Thoracic aorta (tissue), 2 donors: ENCODE results near the gene KIN. TPM values are rescaled to one million over a fixed set of nuclear protein-coding genes. Genes with fewer than 3 reads are reported as not detected.
"Not testable (repeated sequence)": the region's sequence is repeated elsewhere in the genome, so short reads cannot be mapped to it uniquely, and the experiment has no call there.

Experiments
- ATAC-seq: fragments of 150-250 bp; one replicate; pipeline ENCODE4 v1.8.0; 2017; ENCODE audit warnings: low read depth; ENCODE audit not compliant: insufficient number of reproducible peaks, low FRiP score
- DNase-seq: peaks from one replicate; pipeline ENCODE4 v3.0.0-alpha.2; 2020; ENCODE audit warnings: low spot score
- H3K27ac ChIP-seq, 2 donors: fragments of 200-600 bp; sonication (generic); 1 replicate in 1 of 2; 2 replicates in 1 of 2; pipeline ENCODE4 v1.5.1; 2016; ENCODE audit warnings: mild to moderate bottlenecking in 2 of 2, moderate library complexity in 2 of 2
- H3K27me3 ChIP-seq: fragments of 200-600 bp; sonication (generic); replicated peaks from 2 replicates; pipeline ENCODE4 v1.6.0; 2016; ENCODE audit warnings: mild to moderate bottlenecking; ENCODE audit not compliant: insufficient read depth
- H3K36me3 ChIP-seq: fragments of 200-600 bp; sonication (generic); one replicate; pipeline ENCODE4 v1.5.1; 2016
- H3K4me1 ChIP-seq, 2 donors: fragments of 200-600 bp; sonication (generic); 1 replicate in 1 of 2; 2 replicates in 1 of 2; pipeline versions ENCODE4 v1.5.1 to v1.6.0; 2016; ENCODE audit warnings: low read depth in 2 of 2, mild to moderate bottlenecking in 1 of 2; ENCODE audit not compliant: control insufficient read depth in 1 of 2
- H3K4me3 ChIP-seq: fragments of 200-600 bp; sonication (generic); 2 replicates; pipeline ENCODE4 v1.5.1; 2016; ENCODE audit warnings: mild to moderate bottlenecking
- H3K9me3 ChIP-seq: fragments of 200-600 bp; sonication (generic); 2 replicates; pipeline ENCODE4 v1.5.1; 2016
- CTCF ChIP-seq: fragments of 200-600 bp; sonication (generic); IDR thresholded peaks from one replicate; pipeline ENCODE4 v1.5.1; 2019; ENCODE audit warnings: antibody characterized with exemption
- total RNA-seq, 2 donors: library from RNA; depleted of rRNA; stranded (reverse); fragments of >200 nt; gene quantifications; one replicate each; pipeline versions ENCODE4 v1.1.0 to v1.2.3, GENCODE V29; 2016

Gene KIN
- total RNA-seq, 2 donors from 2014 or later = 2.8 to 14.6 TPM

GRCh38 chr10:7755103-7755502, 32.7 kb downstream of the KIN start:
- H3K27ac ChIP-seq = no peak overlapping the region
- peaks cover 50% of the 10 kb centered on the region for H3K36me3 ChIP-seq
- no peak for TF ChIP-seq CTCF
- no peak for DNase-seq
- H3K9me3 ChIP-seq = no peaks in the 10 kb centered on the region
- no peak overlapping the region for H3K4me3 ChIP-seq
- ATAC-seq = no peak
- H3K27me3 ChIP-seq = no peaks in the 10 kb centered on the region
- H3K4me1 ChIP-seq = no peaks in the 10 kb centered on the region

GRCh38 chr10:7752251-7752650, 35.5 kb downstream of the KIN start:
- ATAC-seq (no peak), DNase-seq (no peak)
- peaks cover 29% of the 10 kb centered on the region for H3K36me3 ChIP-seq
- no peaks in the 10 kb centered on the region for H3K27me3 ChIP-seq
- no peak overlapping the region for H3K4me3 ChIP-seq
- H3K4me1 ChIP-seq = no peaks in the 10 kb centered on the region
- TF ChIP-seq CTCF = no peak
- no peak overlapping the region for H3K27ac ChIP-seq
- H3K9me3 ChIP-seq = no peaks in the 10 kb centered on the region

GRCh38 chr10:7750222-7750621, 37.6 kb downstream of the KIN start:
- no peaks in the 10 kb centered on the region for H3K4me1 ChIP-seq
- DNase-seq (no peak), ATAC-seq (no peak)
- TF ChIP-seq CTCF = no peak
- no peaks in the 10 kb centered on the region for H3K27me3 ChIP-seq
- no peak overlapping the region for H3K27ac ChIP-seq
- no peak overlapping the region for H3K4me3 ChIP-seq
- no peaks in the 10 kb centered on the region for H3K9me3 ChIP-seq
- H3K36me3 ChIP-seq = peaks cover 27% of the 10 kb centered on the region

- not testable (repeated sequence) for H3K27me3 ChIP-seq, H3K4me1 ChIP-seq, DNase-seq, H3K27ac ChIP-seq, ATAC-seq, H3K9me3 ChIP-seq, H3K4me3 ChIP-seq
- H3K36me3 ChIP-seq = peaks cover 15% of the 10 kb centered on the region
Observed at GRCh38 chr10:7748637-7749036, 39.2 kb downstream of the KIN start.

- Histone ChIP-seq H3K27ac (no peak overlapping the region), H3K9me3 (no peaks in the 10 kb centered on the region), H3K4me3 (no peak overlapping the region), H3K36me3 (no peaks in the 10 kb centered on the region), H3K27me3 (no peaks in the 10 kb centered on the region), H3K4me1 (no peaks in the 10 kb centered on the region)
- TF ChIP-seq CTCF = no peak
- ATAC-seq (no peak), DNase-seq (no peak)
Observed at GRCh38 chr10:7744307-7744706, 43.5 kb downstream of the KIN start.

- DNase-seq (no peak), ATAC-seq (no peak)
- H3K27ac ChIP-seq = no peak overlapping the region
- no peak for TF ChIP-seq CTCF
- H3K9me3 ChIP-seq = no peaks in the 10 kb centered on the region
- no peaks in the 10 kb centered on the region for H3K36me3 ChIP-seq
- H3K4me3 ChIP-seq = no peak overlapping the region
- no peaks in the 10 kb centered on the region for H3K4me1 ChIP-seq
- H3K27me3 ChIP-seq = no peaks in the 10 kb centered on the region
Observed at GRCh38 chr10:7738536-7739407, 49.0 kb downstream of the KIN start.
